Thyroid gland (tissue), 4 donors: Measurements from ENCODE around the gene POLN.

Experiments used
- POLR2A ChIP-seq, 2 donors: fragments of 450-650 bp; IDR thresholded peaks; one replicate each; pipeline ENCODE4 v1.6.1; 2017; ENCODE audit warnings: antibody characterized with exemption in 2 of 2, mild to moderate bottlenecking in 2 of 2, moderate library complexity in 1 of 2
- TF ChIP-seq, protein P1 (sequence below), 6 experiments: fragments of 200-600 bp in 3 of 6; fragments of 450-650 bp in 3 of 6; sonication (generic) in 3 of 6; IDR thresholded peaks; one replicate each; pipeline ENCODE4 v1.5.1; 2016 to 2019; ENCODE audit warnings: antibody characterized with exemption in 6 of 6, mild to moderate bottlenecking in 2 of 6, inconsistent platforms in 1 of 6, moderate library complexity in 1 of 6

DNA sequence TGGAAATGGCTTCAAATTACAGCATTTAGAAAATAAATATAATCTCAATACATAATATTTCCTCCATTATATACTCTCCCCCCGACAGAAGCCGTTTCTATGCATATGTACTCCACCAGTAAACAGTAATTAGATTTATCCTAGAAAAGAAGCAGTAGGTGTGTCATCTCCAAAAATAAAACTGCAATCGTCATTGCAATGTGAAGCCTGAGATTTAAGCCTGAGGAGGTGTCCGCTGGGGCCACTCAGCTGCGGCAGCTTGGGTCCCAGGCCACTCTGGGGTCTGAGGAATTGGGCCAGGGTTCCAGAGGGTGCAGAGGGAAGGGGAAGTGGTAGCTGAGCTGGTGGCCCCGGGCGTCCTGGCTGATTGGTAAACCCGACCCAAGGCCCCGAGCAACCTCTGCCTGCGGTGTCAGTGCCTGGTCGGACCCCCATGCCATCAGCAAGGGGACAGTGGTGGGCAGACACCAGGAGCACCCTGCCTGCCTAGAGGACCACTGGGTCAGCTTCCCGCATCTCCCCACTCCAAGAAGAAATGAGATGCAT is 27.8 kb upstream of the POLN start:
- TF ChIP-seq, protein P1, sequence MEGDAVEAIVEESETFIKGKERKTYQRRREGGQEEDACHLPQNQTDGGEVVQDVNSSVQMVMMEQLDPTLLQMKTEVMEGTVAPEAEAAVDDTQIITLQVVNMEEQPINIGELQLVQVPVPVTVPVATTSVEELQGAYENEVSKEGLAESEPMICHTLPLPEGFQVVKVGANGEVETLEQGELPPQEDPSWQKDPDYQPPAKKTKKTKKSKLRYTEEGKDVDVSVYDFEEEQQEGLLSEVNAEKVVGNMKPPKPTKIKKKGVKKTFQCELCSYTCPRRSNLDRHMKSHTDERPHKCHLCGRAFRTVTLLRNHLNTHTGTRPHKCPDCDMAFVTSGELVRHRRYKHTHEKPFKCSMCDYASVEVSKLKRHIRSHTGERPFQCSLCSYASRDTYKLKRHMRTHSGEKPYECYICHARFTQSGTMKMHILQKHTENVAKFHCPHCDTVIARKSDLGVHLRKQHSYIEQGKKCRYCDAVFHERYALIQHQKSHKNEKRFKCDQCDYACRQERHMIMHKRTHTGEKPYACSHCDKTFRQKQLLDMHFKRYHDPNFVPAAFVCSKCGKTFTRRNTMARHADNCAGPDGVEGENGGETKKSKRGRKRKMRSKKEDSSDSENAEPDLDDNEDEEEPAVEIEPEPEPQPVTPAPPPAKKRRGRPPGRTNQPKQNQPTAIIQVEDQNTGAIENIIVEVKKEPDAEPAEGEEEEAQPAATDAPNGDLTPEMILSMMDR (IDR thresholded peaks at IDR 0.05), result no peak
- TF ChIP-seq POLR2A (IDR thresholded peaks at IDR 0.05), result no peak
